HG03571 (cell line): ENCODE measurements around the gene ZDHHC4.
"Not testable (repeated sequence)": the region's sequence is repeated elsewhere in the genome, so short reads cannot be mapped to it uniquely, and the experiment has no call there.

Source experiments
- ATAC-seq: cut with Tn5 transposase; IDR thresholded peaks from one replicate; pipeline ENCODE4 v1.9.1; 2021; ENCODE audit not compliant: unreplicated experiment

ZDHHC4 gene

GRCh38 chr7:6559896-6560295 lies 17.4 kb upstream of the ZDHHC4 start:
- no peak for ATAC-seq

GRCh38 chr7:6562106-6562505 lies 15.1 kb upstream of the ZDHHC4 start:
- ATAC-seq, result no peak

- ATAC-seq, result no peak
Measured at GRCh38 chr7:6563936-6564770, 13.1 kb upstream of the ZDHHC4 start.

- no peak for ATAC-seq
Measured at GRCh38 chr7:6565655-6566054, 11.6 kb upstream of the ZDHHC4 start.

GRCh38 chr7:6567886-6568285 lies 9.4 kb upstream of the ZDHHC4 start:
- no peak for ATAC-seq

- ATAC-seq, result no peak
Measured at GRCh38 chr7:6571160-6571779, 6.0 kb upstream of the ZDHHC4 start.

GRCh38 chr7:6575281-6576023 lies 1.8 kb upstream of the ZDHHC4 start:
- ATAC-seq, result no peak

GRCh38 chr7:6576024-6576866 lies 1.0 kb upstream of the ZDHHC4 start:
- no peak for ATAC-seq

- not testable (repeated sequence) for ATAC-seq
Measured at GRCh38 chr7:6576867-6577368, 336 bp upstream of the ZDHHC4 start.

- no peak for ATAC-seq
Measured at GRCh38 chr7:6578114-6579084, 1.1 kb downstream of the ZDHHC4 start.

- no peak for ATAC-seq
Measured at GRCh38 chr7:6579446-6579845, 2.2 kb downstream of the ZDHHC4 start.

- not testable (repeated sequence) for ATAC-seq
Measured at GRCh38 chr7:6585746-6586432, 8.6 kb downstream of the ZDHHC4 start.

GRCh38 chr7:6588566-6588965 lies 11.3 kb downstream of the ZDHHC4 start:
- ATAC-seq, result no peak

GRCh38 chr7:6589151-6589828 lies 12.0 kb downstream of the ZDHHC4 start:
- no peak for ATAC-seq

- peak; percentile 85 for ATAC-seq
Measured at GRCh38 chr7:6589829-6590644, 12.8 kb downstream of the ZDHHC4 start, which contains the start of gene INTS15. TSS of gene INTS15 (plus strand) at chr7:6590021. CDS start at chr7:6590284, 263 bp downstream.

- peak; percentile 22 for ATAC-seq
Measured at GRCh38 chr7:6590645-6591110, 13.4 kb downstream of the ZDHHC4 start.

- no peak for ATAC-seq
Measured at GRCh38 chr7:6600093-6600492, 22.8 kb downstream of the ZDHHC4 start.
